HepG2 (cell line): Measurements from ENCODE around the gene HS6ST1. TPM values are rescaled to one million over a fixed set of nuclear protein-coding genes. Genes with fewer than 3 reads are reported as not detected.
A peak's percentile ranks its signal among the peaks of the same experiment; 100 is the strongest.

Source experiments
- ELF3 ChIP-seq: IDR thresholded peaks from 2 replicates; pipeline ENCODE4 v1.6.1; 2016; ENCODE audit warnings: missing genetic modification reagents, missing compliant biosample characterization
- GTF3A ChIP-seq: sonication (generic); formaldehyde crosslinking; conservative IDR thresholded peaks from 2 replicates; pipeline ENCODE4 v1.4.0; 2020; ENCODE audit warnings: mild to moderate bottlenecking, missing genetic modification reagents
- HNRNPH1 ChIP-seq: fragments of 200-400 bp; formaldehyde crosslinking; optimal IDR thresholded peaks from 2 replicates; pipeline ENCODE3; 2017; ENCODE audit warnings: mild to moderate bottlenecking, low read depth, low read length
- KAT8 ChIP-seq: IDR thresholded peaks from 2 replicates; pipeline ENCODE4 v1.6.1; 2016; ENCODE audit warnings: missing genetic modification reagents, missing compliant biosample characterization
- NAIF1 ChIP-seq: sonication (generic); formaldehyde crosslinking; IDR thresholded peaks from 2 replicates; pipeline ENCODE4 v1.5.0; 2020; ENCODE audit warnings: mild to moderate bottlenecking, missing genetic modification reagents, borderline replicate concordance
- NKX3-1 ChIP-seq: sonication (generic); formaldehyde crosslinking; IDR thresholded peaks from 2 replicates; pipeline ENCODE4 v1.5.0; 2020; ENCODE audit warnings: missing genetic modification reagents
- POGZ ChIP-seq: sonication (generic); formaldehyde crosslinking; IDR thresholded peaks from 2 replicates; pipeline ENCODE4 v1.4.0; 2020; ENCODE audit warnings: mild to moderate bottlenecking, missing genetic modification reagents
- RBFOX2 ChIP-seq: fragments of 200-400 bp; formaldehyde crosslinking; IDR thresholded peaks from 2 replicates; pipeline ENCODE4 v1.6.1; 2017; ENCODE audit warnings: low read depth, mild to moderate bottlenecking, low read length
- ZNF138 ChIP-seq: sonication (generic); formaldehyde crosslinking; IDR thresholded peaks from 2 replicates; pipeline ENCODE4 v1.5.0; 2020; ENCODE audit warnings: mild to moderate bottlenecking, low read depth, missing genetic modification reagents
- ZNF235 ChIP-seq: sonication (generic); formaldehyde crosslinking; IDR thresholded peaks from 2 replicates; pipeline ENCODE4 v1.8.1; 2023; ENCODE audit warnings: mild to moderate bottlenecking, missing genetic modification reagents, borderline replicate concordance
- ZNF510 ChIP-seq: sonication (generic); formaldehyde crosslinking; IDR thresholded peaks from 2 replicates; pipeline ENCODE4 v1.4.0; 2020; ENCODE audit warnings: low read depth, mild to moderate bottlenecking, missing genetic modification reagents
- ZNF703 ChIP-seq: sonication (generic); formaldehyde crosslinking; IDR thresholded peaks from 2 replicates; pipeline ENCODE4 v1.5.1; 2020; ENCODE audit warnings: missing genetic modification reagents, mild to moderate bottlenecking, moderate library complexity, borderline replicate concordance
- ZNF790 ChIP-seq: sonication (generic); formaldehyde crosslinking; IDR thresholded peaks from 2 replicates; pipeline ENCODE4 v1.8.0; 2022; ENCODE audit warnings: missing genetic modification reagents, mild to moderate bottlenecking, borderline replicate concordance
- ZNF792 ChIP-seq: IDR thresholded peaks from 2 replicates; pipeline ENCODE4 v1.6.1; 2016
- ZNF891 ChIP-seq: sonication (generic); formaldehyde crosslinking; IDR thresholded peaks from 2 replicates; pipeline ENCODE4 v1.5.0; 2020; ENCODE audit warnings: mild to moderate bottlenecking, missing genetic modification reagents
- polyA plus RNA-seq, 8 experiments: library from polyadenylated mRNA; depleted of rRNA in 3 of 8; stranded (reverse) in 7 of 8; unstranded in 1 of 8; fragments of >200 nt; fragmentation: Illumina TruSeq in 4 of 8; extraction: Trizol in 4 of 8; gene quantifications; 2 replicates each; pipeline versions ENCODE4 v1.2.1 to v1.2.3, GENCODE V29; 2011 to 2016; ENCODE audit warnings: low read depth in 4 of 8, missing spikeins in 1 of 8, mixed read lengths in 1 of 8; ENCODE audit not compliant: insufficient read depth in 1 of 8
- total RNA-seq, 5 experiments: library from RNA; depleted of rRNA; stranded (reverse); fragments of >200 nt; fragmentation: Illumina TruSeq; extraction: Trizol; gene quantifications; 2 replicates each; pipeline ENCODE4 v1.2.3, GENCODE V29; 2016; ENCODE audit warnings: low read depth in 1 of 5
- TF ChIP-seq, protein P1 (sequence below): sonication (generic); formaldehyde crosslinking; conservative IDR thresholded peaks from 2 replicates; pipeline ENCODE4 v1.4.0; 2020; ENCODE audit warnings: missing genetic modification reagents
- TF ChIP-seq, protein P2 (sequence below): sonication (generic); formaldehyde crosslinking; IDR thresholded peaks from 2 replicates; pipeline ENCODE4 v1.4.0; 2020; ENCODE audit warnings: missing genetic modification reagents, borderline replicate concordance
- TF ChIP-seq, protein P3 (sequence below): IDR thresholded peaks from 2 replicates; pipeline ENCODE4 v1.6.1; 2018; ENCODE audit warnings: missing genetic modification reagents, mild to moderate bottlenecking, missing compliant biosample characterization
- TF ChIP-seq, protein P4 (sequence below): sonication (generic); formaldehyde crosslinking; IDR thresholded peaks from 2 replicates; pipeline ENCODE4 v1.4.0; 2020; ENCODE audit warnings: low read depth, mild to moderate bottlenecking, missing genetic modification reagents
- TF ChIP-seq, protein P5 (sequence below): sonication (generic); formaldehyde crosslinking; IDR thresholded peaks from 2 replicates; pipeline ENCODE4 v1.4.0; 2020; ENCODE audit warnings: missing genetic modification reagents

The HS6ST1 gene
- total and polyA plus RNA-seq, 2 of the 13 experiments (the other 11 are each of a cell fraction or from before 2014, with no cell fraction given), result 34.5 to 84.6 TPM

DNA sequence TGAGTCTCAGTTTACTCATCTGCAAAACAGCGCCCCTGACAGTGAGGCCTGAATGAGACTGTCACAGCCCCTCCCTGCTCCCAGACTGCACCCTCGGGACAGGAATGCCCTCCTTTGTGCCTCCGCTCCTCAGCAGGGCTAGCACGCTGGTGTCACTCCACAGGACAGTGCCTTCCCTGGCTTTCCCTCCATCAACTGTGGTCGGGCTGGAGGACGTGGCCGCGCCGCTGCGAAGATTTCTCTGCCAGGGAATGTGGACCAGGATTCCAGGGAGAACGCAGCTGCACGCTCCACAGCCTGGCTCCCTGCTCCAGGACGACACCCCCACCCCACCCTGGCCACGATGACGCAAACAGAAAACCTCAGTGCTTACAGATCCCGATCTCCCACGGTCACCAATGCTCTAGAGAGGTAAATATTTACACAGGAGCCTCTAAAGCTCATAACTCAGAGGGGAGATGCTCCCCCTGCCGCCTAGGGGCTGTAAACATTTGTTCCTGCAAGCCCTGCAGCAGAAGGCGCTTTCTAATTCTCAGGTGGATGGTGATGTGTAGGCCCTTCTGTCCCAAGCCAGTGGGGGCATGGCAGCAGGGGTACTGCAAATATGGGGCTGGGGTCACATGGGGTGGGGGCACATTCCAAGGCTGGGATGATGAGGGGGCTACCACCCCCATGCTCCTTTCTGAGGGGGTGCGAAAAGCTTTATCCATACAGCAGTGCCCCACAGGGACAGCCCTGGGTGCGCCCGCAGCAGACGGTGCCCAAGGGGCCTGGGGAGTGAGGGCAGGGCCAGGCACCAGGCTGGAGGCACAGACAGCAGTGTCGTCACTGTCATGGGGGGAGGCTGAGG lies 12.4 kb downstream of the HS6ST1 start (continued):
- no peak for TF ChIP-seq ZNF703 (CRISPR knock-in tag)
- peak; percentile 55 for TF ChIP-seq HNRNPH1
- TF ChIP-seq, protein P1, sequence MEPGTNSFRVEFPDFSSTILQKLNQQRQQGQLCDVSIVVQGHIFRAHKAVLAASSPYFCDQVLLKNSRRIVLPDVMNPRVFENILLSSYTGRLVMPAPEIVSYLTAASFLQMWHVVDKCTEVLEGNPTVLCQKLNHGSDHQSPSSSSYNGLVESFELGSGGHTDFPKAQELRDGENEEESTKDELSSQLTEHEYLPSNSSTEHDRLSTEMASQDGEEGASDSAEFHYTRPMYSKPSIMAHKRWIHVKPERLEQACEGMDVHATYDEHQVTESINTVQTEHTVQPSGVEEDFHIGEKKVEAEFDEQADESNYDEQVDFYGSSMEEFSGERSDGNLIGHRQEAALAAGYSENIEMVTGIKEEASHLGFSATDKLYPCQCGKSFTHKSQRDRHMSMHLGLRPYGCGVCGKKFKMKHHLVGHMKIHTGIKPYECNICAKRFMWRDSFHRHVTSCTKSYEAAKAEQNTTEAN, result no peak; the same call in 1 of the 2 replicates
- peak; percentile 60 for TF ChIP-seq RBFOX2
- no peak for TF ChIP-seq ZNF510 (CRISPR knock-in tag)
- no peak for TF ChIP-seq ZNF235 (CRISPR knock-in tag)
- no peak for TF ChIP-seq ZNF790 (CRISPR knock-in tag)
- TF ChIP-seq, protein P2, sequence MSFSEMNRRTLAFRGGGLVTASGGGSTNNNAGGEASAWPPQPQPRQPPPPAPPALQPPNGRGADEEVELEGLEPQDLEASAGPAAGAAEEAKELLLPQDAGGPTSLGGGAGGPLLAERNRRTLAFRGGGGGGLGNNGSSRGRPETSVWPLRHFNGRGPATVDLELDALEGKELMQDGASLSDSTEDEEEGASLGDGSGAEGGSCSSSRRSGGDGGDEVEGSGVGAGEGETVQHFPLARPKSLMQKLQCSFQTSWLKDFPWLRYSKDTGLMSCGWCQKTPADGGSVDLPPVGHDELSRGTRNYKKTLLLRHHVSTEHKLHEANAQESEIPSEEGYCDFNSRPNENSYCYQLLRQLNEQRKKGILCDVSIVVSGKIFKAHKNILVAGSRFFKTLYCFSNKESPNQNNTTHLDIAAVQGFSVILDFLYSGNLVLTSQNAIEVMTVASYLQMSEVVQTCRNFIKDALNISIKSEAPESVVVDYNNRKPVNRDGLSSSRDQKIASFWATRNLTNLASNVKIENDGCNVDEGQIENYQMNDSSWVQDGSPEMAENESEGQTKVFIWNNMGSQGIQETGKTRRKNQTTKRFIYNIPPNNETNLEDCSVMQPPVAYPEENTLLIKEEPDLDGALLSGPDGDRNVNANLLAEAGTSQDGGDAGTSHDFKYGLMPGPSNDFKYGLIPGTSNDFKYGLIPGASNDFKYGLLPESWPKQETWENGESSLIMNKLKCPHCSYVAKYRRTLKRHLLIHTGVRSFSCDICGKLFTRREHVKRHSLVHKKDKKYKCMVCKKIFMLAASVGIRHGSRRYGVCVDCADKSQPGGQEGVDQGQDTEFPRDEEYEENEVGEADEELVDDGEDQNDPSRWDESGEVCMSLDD (CRISPR knock-in tag), result 0 out of 2 replicates have a peak, but pooled peaks have one; percentile 87
- TF ChIP-seq, protein P3, sequence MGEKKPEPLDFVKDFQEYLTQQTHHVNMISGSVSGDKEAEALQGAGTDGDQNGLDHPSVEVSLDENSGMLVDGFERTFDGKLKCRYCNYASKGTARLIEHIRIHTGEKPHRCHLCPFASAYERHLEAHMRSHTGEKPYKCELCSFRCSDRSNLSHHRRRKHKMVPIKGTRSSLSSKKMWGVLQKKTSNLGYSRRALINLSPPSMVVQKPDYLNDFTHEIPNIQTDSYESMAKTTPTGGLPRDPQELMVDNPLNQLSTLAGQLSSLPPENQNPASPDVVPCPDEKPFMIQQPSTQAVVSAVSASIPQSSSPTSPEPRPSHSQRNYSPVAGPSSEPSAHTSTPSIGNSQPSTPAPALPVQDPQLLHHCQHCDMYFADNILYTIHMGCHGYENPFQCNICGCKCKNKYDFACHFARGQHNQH, result peak; percentile 79
- TF ChIP-seq NAIF1 (CRISPR knock-in tag), result no peak
- no peak for TF ChIP-seq NKX3-1 (CRISPR knock-in tag)
- TF ChIP-seq, protein P4, sequence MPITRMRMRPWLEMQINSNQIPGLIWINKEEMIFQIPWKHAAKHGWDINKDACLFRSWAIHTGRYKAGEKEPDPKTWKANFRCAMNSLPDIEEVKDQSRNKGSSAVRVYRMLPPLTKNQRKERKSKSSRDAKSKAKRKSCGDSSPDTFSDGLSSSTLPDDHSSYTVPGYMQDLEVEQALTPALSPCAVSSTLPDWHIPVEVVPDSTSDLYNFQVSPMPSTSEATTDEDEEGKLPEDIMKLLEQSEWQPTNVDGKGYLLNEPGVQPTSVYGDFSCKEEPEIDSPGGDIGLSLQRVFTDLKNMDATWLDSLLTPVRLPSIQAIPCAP (CRISPR knock-in tag), result no peak
- TF ChIP-seq, protein P5, sequence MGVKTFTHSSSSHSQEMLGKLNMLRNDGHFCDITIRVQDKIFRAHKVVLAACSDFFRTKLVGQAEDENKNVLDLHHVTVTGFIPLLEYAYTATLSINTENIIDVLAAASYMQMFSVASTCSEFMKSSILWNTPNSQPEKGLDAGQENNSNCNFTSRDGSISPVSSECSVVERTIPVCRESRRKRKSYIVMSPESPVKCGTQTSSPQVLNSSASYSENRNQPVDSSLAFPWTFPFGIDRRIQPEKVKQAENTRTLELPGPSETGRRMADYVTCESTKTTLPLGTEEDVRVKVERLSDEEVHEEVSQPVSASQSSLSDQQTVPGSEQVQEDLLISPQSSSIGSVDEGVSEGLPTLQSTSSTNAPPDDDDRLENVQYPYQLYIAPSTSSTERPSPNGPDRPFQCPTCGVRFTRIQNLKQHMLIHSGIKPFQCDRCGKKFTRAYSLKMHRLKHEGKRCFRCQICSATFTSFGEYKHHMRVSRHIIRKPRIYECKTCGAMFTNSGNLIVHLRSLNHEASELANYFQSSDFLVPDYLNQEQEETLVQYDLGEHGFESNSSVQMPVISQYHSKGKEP (CRISPR knock-in tag), result no peak
- TF ChIP-seq ZNF792 (CRISPR knock-in tag), result no peak
- TF ChIP-seq ZNF138 (CRISPR knock-in tag), result no peak
- TF ChIP-seq GTF3A (CRISPR knock-in tag), result no peak
- TF ChIP-seq ZNF891 (CRISPR knock-in tag), result no peak
- TF ChIP-seq POGZ (CRISPR knock-in tag), result peak; percentile 80
- peak; percentile 77 for TF ChIP-seq ELF3
- peak; percentile 82 for TF ChIP-seq KAT8 (CRISPR knock-in tag)
